Body of pancreas (tissue), 4 donors: Measurements from ENCODE around the gene PEG3. TPM values are rescaled to one million over a fixed set of nuclear protein-coding genes. Genes with fewer than 3 reads are reported as not detected.
"Not testable (repeated sequence)": the region's sequence is repeated elsewhere in the genome, so short reads cannot be mapped to it uniquely, and the experiment has no call there.

Experiments used
- ATAC-seq: fragments of 150-250 bp; one replicate; pipeline ENCODE4 v1.9.1; 2016
- DNase-seq, 4 donors: peaks; one replicate each; pipeline ENCODE4 v3.0.0-alpha.2; 2019
- H3K27ac ChIP-seq, 4 donors: fragments of 200-600 bp; sonication (generic); 1 replicate in 3 of 4; 2 replicates in 1 of 4; pipeline versions ENCODE4 v1.5.1 to v1.6.1; 2016 to 2019; ENCODE audit warnings: mild to moderate bottlenecking in 1 of 4, mixed read lengths in 1 of 4, moderate library complexity in 1 of 4
- H3K27me3 ChIP-seq, 2 donors: fragments of 200-600 bp; sonication (generic); one replicate each; pipeline ENCODE4 v1.6.0; 2016; ENCODE audit warnings: mild to moderate bottlenecking in 1 of 2
- H3K36me3 ChIP-seq, 2 donors: fragments of 200-600 bp; sonication (generic); replicated peaks in 1 of 2; 2 replicates each; pipeline ENCODE4 v1.5.1; 2016; ENCODE audit warnings: low read depth in 2 of 2; ENCODE audit not compliant: insufficient read depth in 1 of 2
- H3K4me1 ChIP-seq: fragments of 200-600 bp; sonication (generic); one replicate; pipeline ENCODE4 v1.6.0; 2016
- H3K4me3 ChIP-seq, 2 donors: fragments of 200-600 bp; sonication (generic); 1 replicate in 1 of 2; 2 replicates in 1 of 2; pipeline ENCODE4 v1.5.1; 2016 to 2019
- H3K9me3 ChIP-seq, 3 donors: fragments of 200-600 bp; sonication (generic); 1 replicate in 2 of 3; 2 replicates in 1 of 3; pipeline ENCODE4 v1.5.1; 2016
- POLR2A ChIP-seq, 3 donors: fragments of 450-650 bp; IDR thresholded peaks; one replicate each; pipeline ENCODE4 v1.6.1; 2016; ENCODE audit warnings: antibody characterized with exemption in 3 of 3, mild to moderate bottlenecking in 2 of 3
- WGBS, 2 donors: methylation state at CpG; one replicate each; pipeline ENCODE4 v1.1.5; 2017; 5-methylcytosine and 5-hydroxymethylcytosine counted together
- intact Hi-C: fragments of 100-400 bp; cut with DNase I; formaldehyde crosslinking; loops from one replicate; pipeline ENCODE4 v1.15.1; 2023
- total RNA-seq, 2 donors: library from RNA; depleted of rRNA; stranded (reverse); fragments of >200 nt; gene quantifications; one replicate each; pipeline ENCODE4 v1.1.0, GENCODE V29; 2016
- TF ChIP-seq, protein P1 (sequence below), 7 experiments: fragments of 450-650 bp in 4 of 7; fragments of 200-600 bp in 3 of 7; sonication (generic) in 3 of 7; IDR thresholded peaks; one replicate each; pipeline ENCODE4 v1.5.1; 2016 to 2019; ENCODE audit warnings: antibody characterized with exemption in 7 of 7

Gene PEG3
- total RNA-seq, 2 donors from 2014 or later: 3.1 to 5.9 TPM

GRCh38 chr19:56868446-56868845 lies 27.9 kb upstream of the PEG3 start:
- 76 to 93% methylated on average over 1 of the region's 1 CpG for WGBS, 2 donors
- Histone ChIP-seq H3K27ac (no peak overlapping the region), H3K27me3 (no peaks in the 10 kb centered on the region), H3K4me1 (no peaks in the 10 kb centered on the region), H3K4me3 (no peak overlapping the region), H3K9me3 (no peaks in the 10 kb centered on the region), H3K36me3 (no peaks in the 10 kb centered on the region)
- intact Hi-C loops: no loop called here
- ATAC-seq: no peak
- no peak for TF ChIP-seq POLR2A (IDR thresholded peaks at IDR 0.05)
- TF ChIP-seq, protein P1, sequence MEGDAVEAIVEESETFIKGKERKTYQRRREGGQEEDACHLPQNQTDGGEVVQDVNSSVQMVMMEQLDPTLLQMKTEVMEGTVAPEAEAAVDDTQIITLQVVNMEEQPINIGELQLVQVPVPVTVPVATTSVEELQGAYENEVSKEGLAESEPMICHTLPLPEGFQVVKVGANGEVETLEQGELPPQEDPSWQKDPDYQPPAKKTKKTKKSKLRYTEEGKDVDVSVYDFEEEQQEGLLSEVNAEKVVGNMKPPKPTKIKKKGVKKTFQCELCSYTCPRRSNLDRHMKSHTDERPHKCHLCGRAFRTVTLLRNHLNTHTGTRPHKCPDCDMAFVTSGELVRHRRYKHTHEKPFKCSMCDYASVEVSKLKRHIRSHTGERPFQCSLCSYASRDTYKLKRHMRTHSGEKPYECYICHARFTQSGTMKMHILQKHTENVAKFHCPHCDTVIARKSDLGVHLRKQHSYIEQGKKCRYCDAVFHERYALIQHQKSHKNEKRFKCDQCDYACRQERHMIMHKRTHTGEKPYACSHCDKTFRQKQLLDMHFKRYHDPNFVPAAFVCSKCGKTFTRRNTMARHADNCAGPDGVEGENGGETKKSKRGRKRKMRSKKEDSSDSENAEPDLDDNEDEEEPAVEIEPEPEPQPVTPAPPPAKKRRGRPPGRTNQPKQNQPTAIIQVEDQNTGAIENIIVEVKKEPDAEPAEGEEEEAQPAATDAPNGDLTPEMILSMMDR (IDR thresholded peaks at IDR 0.05): no peak
- no peak for DNase-seq

DNA sequence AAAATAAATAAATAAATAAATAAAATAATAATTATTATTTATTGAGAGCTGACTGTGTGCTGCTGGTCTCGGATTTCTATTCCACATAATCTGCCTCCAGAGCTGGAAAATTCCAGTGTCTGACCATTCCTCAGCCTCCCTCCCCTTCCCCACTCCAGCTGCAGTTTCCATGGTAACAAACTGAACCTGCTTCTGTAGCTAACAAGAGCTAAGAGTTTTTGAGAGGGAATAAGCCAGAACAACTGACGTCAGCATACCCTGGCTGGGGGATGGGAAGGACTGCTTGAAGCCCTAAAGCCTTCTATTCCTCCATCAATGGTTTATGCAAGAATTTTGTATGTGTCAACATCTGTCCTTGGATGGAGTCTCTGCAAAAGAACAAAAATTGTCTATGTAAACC lies 26.0 kb upstream of the PEG3 start:
- ATAC-seq (no peak), DNase-seq (no peak)
- WGBS, 2 donors: 9 to 16% methylated on average over 2 of the region's 2 CpGs
- no peak overlapping the region for H3K4me3 ChIP-seq
- intact Hi-C loops: no loop called here
- H3K27ac ChIP-seq: no peak overlapping the region
- H3K36me3 ChIP-seq: no peaks in the 10 kb centered on the region
- H3K4me1 ChIP-seq: no peaks in the 10 kb centered on the region
- no peaks in the 10 kb centered on the region for H3K27me3 ChIP-seq
- TF ChIP-seq POLR2A (IDR thresholded peaks at IDR 0.05): no peak
- TF ChIP-seq, protein P1 (IDR thresholded peaks at IDR 0.05): no peak
- H3K9me3 ChIP-seq: no peaks in the 10 kb centered on the region

DNA sequence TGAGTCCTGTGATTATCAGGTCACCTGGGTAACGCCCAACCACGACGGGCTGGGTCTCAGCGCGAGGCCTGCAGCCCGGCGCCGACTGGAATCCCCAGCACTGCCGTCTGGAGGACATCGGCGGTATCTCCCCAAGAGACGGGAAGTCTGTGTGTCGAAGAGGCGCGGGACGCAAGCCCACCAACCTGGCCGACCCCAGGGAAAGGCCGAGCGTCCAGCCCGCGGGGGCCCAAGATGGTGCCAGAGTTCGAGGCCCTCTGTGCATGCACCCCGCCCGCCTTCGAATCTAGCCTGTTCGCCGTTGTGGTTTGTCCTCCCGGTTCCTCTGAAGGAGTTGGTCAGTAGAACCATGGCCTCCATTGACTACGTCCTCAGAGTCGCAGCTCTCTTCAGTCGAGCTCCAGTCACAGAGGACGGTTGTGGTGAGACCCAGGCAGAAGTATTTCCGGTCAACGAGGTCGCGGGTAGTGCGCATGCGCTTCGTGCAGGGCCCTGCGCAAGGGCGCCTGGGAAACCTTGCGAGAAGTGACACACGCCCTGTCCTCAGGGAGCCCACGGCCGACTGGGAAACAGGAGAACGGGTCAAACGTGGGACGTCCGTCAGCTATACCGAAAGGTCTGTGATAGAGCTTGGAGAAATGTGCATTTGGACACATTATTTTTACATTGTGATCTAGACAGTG lies 24.1 kb upstream of the PEG3 start:
- intact Hi-C loops: no loop called here
- ATAC-seq (no peak), DNase-seq (no peak)
- H3K9me3 ChIP-seq: no peaks in the 10 kb centered on the region
- H3K27ac ChIP-seq: no peak overlapping the region
- no peaks in the 10 kb centered on the region for H3K4me1 ChIP-seq
- no peak for TF ChIP-seq POLR2A (IDR thresholded peaks at IDR 0.05)
- TF ChIP-seq, protein P1 (IDR thresholded peaks at IDR 0.05): no peak
- no peaks in the 10 kb centered on the region for H3K36me3 ChIP-seq
- 46 to 79% methylated on average over 20 to 48 of the region's 50 CpGs for WGBS, 2 donors
- H3K27me3 ChIP-seq: no peaks in the 10 kb centered on the region
- H3K4me3 ChIP-seq: no peak overlapping the region

GRCh38 chr19:56862741-56863140 lies 22.2 kb upstream of the PEG3 start:
- Histone ChIP-seq H3K9me3 (no peaks in the 10 kb centered on the region), H3K27me3 (no peaks in the 10 kb centered on the region), H3K36me3 (no peaks in the 10 kb centered on the region), H3K4me3 (no peak overlapping the region), H3K4me1 (no peaks in the 10 kb centered on the region), H3K27ac (no peak overlapping the region)
- ATAC-seq (no peak), DNase-seq (no peak)
- 27 to 31% methylated on average over 4 of the region's 4 CpGs for WGBS, 2 donors
- no peak for TF ChIP-seq POLR2A (IDR thresholded peaks at IDR 0.05)
- TF ChIP-seq, protein P1 (IDR thresholded peaks at IDR 0.05): no peak
- intact Hi-C loops: no loop called here

DNA sequence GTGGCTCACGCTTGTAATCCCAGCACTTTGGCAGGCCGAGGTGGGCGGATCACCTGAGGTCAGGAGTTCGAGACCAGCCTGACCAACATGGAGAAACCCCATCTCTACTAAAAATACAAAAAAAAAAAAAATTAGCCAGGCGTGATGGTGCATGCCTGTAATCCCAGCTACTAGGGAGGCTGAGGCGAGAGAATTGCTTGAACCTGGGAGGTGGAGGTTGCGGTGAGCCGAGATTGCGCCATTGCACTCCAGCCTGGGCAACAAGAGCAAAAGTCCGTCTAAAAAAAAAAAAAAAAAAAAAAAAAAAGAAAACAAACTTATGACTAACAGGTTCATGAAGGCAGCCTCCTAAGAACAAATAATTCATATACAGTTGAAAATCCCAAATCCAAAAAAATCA lies 19.9 kb upstream of the PEG3 start:
- H3K36me3 ChIP-seq, H3K9me3 ChIP-seq, H3K27me3 ChIP-seq, intact Hi-C loops, H3K27ac ChIP-seq, H3K4me1 ChIP-seq, H3K4me3 ChIP-seq, ATAC-seq, DNase-seq: not testable (repeated sequence)
- WGBS, 2 donors: 68 to 84% methylated on average over 10 of the region's 10 CpGs
